GM12878 (cell line): ENCODE measurements around the gene WHRN. TPM values are rescaled to one million over a fixed set of nuclear protein-coding genes. Genes with fewer than 3 reads are reported as not detected.

Source experiments
- ATAC-seq: fragments of 200-7000 bp; cut with Tn5 transposase; 3 replicates; pipeline ENCODE4 v1.9.1; 2020; ENCODE audit warnings: mild to moderate bottlenecking, moderate library complexity
- BruUV-seq: library from RNA; stranded (reverse); fragments of 400-500 nt; replicated peaks from 2 replicates; lab custom pipeline; 2021; lab: Mats Ljungman, UMichigan
- CTCF ChIA-PET: fragments of 300-600 bp; sonication (Branson Sonifier 250); formaldehyde crosslinking; extraction: SDS; loops from one replicate; lab custom pipeline; 2021; ENCODE audit warnings: inconsistent platforms; lab: Yijun Ruan, JAX
- POLR2A ChIA-PET: fragments of 350-600 bp; formaldehyde crosslinking; extraction: SDS; loops from one replicate; lab custom pipeline; 2021; ENCODE audit warnings: inconsistent platforms; lab: Charles Lee
- RAD21 ChIA-PET: fragments of 300-600 bp; sonication (Branson Sonifier 250); formaldehyde crosslinking; loops from one replicate; lab custom pipeline; 2023; ENCODE audit warnings: antibody characterized with exemption; ENCODE audit not compliant: unreplicated experiment; lab: Charles Lee
- SMC1A ChIA-PET: fragments of 300-600 bp; sonication (Branson Sonifier 250); formaldehyde crosslinking; loops from one replicate; lab custom pipeline; 2023; ENCODE audit not compliant: unreplicated experiment, uncharacterized antibody; lab: Charles Lee
- DNase-seq: peaks from one replicate; pipeline ENCODE4 v3.0.0-alpha.2; 2011; ENCODE audit warnings: low read depth, low spot score
- FAIRE-seq: peaks from 3 replicates; lab custom pipeline; 2011; peaks lifted over from hg19 to GRCh38; lab: Jason Lieb, UNC
- H2AFZ ChIP-seq: 2 replicates; pipeline ENCODE4 v1.6.0; 2011; ENCODE audit warnings: low read depth, low read length, control low read depth; ENCODE audit not compliant: control insufficient read depth
- H3K27ac ChIP-seq: 2 replicates; pipeline ENCODE4 v1.5.1; 2011; ENCODE audit warnings: control low read depth; ENCODE audit not compliant: control insufficient read depth, insufficient read depth
- H3K27me3 ChIP-seq, 2 experiments: replicated peaks in 1 of 2; 2 replicates each; pipeline versions ENCODE4 v1.6.0 to v1.6.1; 2011; ENCODE audit warnings: low read length in 1 of 2; ENCODE audit not compliant: control insufficient read depth in 2 of 2, insufficient read depth in 2 of 2
- H3K36me3 ChIP-seq, 2 experiments: 2 replicates each; pipeline ENCODE4 v1.5.1; 2011; ENCODE audit warnings: low read length in 1 of 2; ENCODE audit not compliant: control insufficient read depth in 2 of 2, insufficient read depth in 2 of 2
- H3K4me1 ChIP-seq: 2 replicates; pipeline ENCODE4 v1.6.1; 2011; ENCODE audit warnings: mild to moderate bottlenecking, low read length, moderate library complexity, mixed read lengths; ENCODE audit not compliant: control insufficient read depth, insufficient read depth
- H3K4me2 ChIP-seq: 2 replicates; pipeline ENCODE4 v1.6.0; 2011; ENCODE audit warnings: control low read depth; ENCODE audit not compliant: control insufficient read depth, insufficient read depth
- H3K4me3 ChIP-seq: fragments of 200-600 bp; sonication (generic); 2 replicates; pipeline ENCODE4 v1.5.1; 2016
- H3K79me2 ChIP-seq: 2 replicates; pipeline ENCODE4 v1.6.0; 2011; ENCODE audit warnings: low read length; ENCODE audit not compliant: control insufficient read depth, insufficient read depth
- H3K9ac ChIP-seq: 2 replicates; pipeline ENCODE4 v1.8.0; 2011; ENCODE audit warnings: low read length, control low read depth, mixed read lengths; ENCODE audit not compliant: control insufficient read depth, insufficient read depth
- H3K9me3 ChIP-seq: replicated peaks from 3 replicates; pipeline ENCODE4 v1.5.1; 2011; ENCODE audit warnings: mild to moderate bottlenecking, low read length; ENCODE audit not compliant: control insufficient read depth, insufficient read depth
- H4K20me1 ChIP-seq: 2 replicates; pipeline ENCODE4 v1.6.0; 2011; ENCODE audit not compliant: control insufficient read depth, insufficient read depth
- BRCA1 ChIP-seq: IDR thresholded peaks from 2 replicates; pipeline ENCODE4 v1.6.1; 2011; ENCODE audit warnings: low read depth, low read length, improper control_type of control experiment
- FOS ChIP-seq: IDR thresholded peaks from 3 replicates; pipeline ENCODE4 v1.6.1; 2011; ENCODE audit warnings: borderline replicate concordance; ENCODE audit not compliant: insufficient read length; ENCODE audit errors: extremely low read depth
- IRF4 ChIP-seq: IDR thresholded peaks from 2 replicates; pipeline ENCODE4 v1.6.1; 2011; ENCODE audit warnings: low read depth, low read length
- JUND ChIP-seq: IDR thresholded peaks from 2 replicates; pipeline ENCODE4 v1.6.1; 2012; ENCODE audit warnings: low read depth, mild to moderate bottlenecking, low read length, improper control_type of control experiment, moderate library complexity
- NBN ChIP-seq: fragments of 450-650 bp; IDR thresholded peaks from 2 replicates; pipeline ENCODE4 v1.6.1; 2016
- NFXL1 ChIP-seq: fragments of 450-650 bp; IDR thresholded peaks from 2 replicates; pipeline ENCODE4 v1.6.1; 2017; ENCODE audit warnings: antibody characterized with exemption, mild to moderate bottlenecking, borderline replicate concordance
- NR2F1 ChIP-seq: fragments of 450-650 bp; conservative IDR thresholded peaks from 2 replicates; pipeline ENCODE4 v1.6.1; 2017; ENCODE audit warnings: mild to moderate bottlenecking
- SMAD1 ChIP-seq: fragments of 450-650 bp; IDR thresholded peaks from 2 replicates; pipeline ENCODE4 v1.6.1; 2018; ENCODE audit warnings: mild to moderate bottlenecking, low read depth; ENCODE audit not compliant: partially characterized antibody
- SPI1 ChIP-seq: IDR thresholded peaks from 2 replicates; pipeline ENCODE4 v1.6.1; 2011; ENCODE audit warnings: low read depth, mild to moderate bottlenecking, low read length, moderate library complexity, borderline replicate concordance; ENCODE audit not compliant: insufficient read depth
- TAF1 ChIP-seq: IDR thresholded peaks from 2 replicates; pipeline ENCODE4 v1.6.1; 2011; ENCODE audit warnings: mild to moderate bottlenecking, low read depth, low read length, borderline replicate concordance
- WGBS: methylation state at CpG from one replicate; pipeline ENCODE4 v1.1.6; 2016; ENCODE audit warnings: low lambda C conversion rate; ENCODE audit not compliant: insufficient replicate concordance, insufficient coverage; ENCODE audit errors: missing lambda C conversion rate; 5-methylcytosine and 5-hydroxymethylcytosine counted together
- in situ Hi-C: fragments of 300-500 bp; cut with MboI; formaldehyde crosslinking; loops from 9 replicates; pipeline ENCODE4 v1.14.3; 2018; ENCODE audit warnings: mixed read lengths
- intact Hi-C: fragments of 100-400 bp; cut with micrococcal nuclease; formaldehyde crosslinking; loops from one replicate; pipeline ENCODE4 v1.14.2; 2022; ENCODE audit not compliant: unreplicated experiment
- polyA plus RNA-seq, 11 experiments: library from polyadenylated mRNA; depleted of rRNA in 4 of 11; unstranded in 6 of 11; stranded (reverse) in 5 of 11; fragments of >200 nt; fragmentation: Nextera tagmentation in 4 of 11; fragmentation: Illumina TruSeq in 1 of 11; extraction: Ambion mirVana in 4 of 11; extraction: Trizol in 1 of 11; gene quantifications; 1 replicate in 1 of 11; 2 replicates in 10 of 11; pipeline versions ENCODE4 v1.2.1 to v1.2.3, GENCODE V29; 2011 to 2016; ENCODE audit warnings: inconsistent platforms in 2 of 11, missing spikeins in 2 of 11, low read depth in 1 of 11
- total RNA-seq, 4 experiments: library from RNA; depleted of rRNA in 3 of 4; stranded (reverse); fragments of >200 nt in 3 of 4; fragmentation: Illumina TruSeq in 1 of 4; extraction: Trizol in 1 of 4; gene quantifications; 2 replicates each; pipeline versions ENCODE4 v1.2.1 to v1.2.3, GENCODE V29; 2013 to 2021
- TF ChIP-seq, protein P1 (sequence below): IDR thresholded peaks from 2 replicates; pipeline ENCODE4 v1.6.1; 2011; ENCODE audit warnings: low read depth, low read length, improper control_type of control experiment, borderline replicate concordance
- TF ChIP-seq, protein P2 (sequence below): IDR thresholded peaks from 2 replicates; pipeline ENCODE4 v1.6.1; 2011; ENCODE audit warnings: borderline replicate concordance, low read depth, mild to moderate bottlenecking, moderate library complexity, low read length; ENCODE audit not compliant: insufficient read depth, poor library complexity, severe bottlenecking

WHRN gene
- total and polyA plus RNA-seq, 10 of the 15 experiments (the other 5 are each of a cell fraction or from before 2014, with no cell fraction given), result 0.04 to 18.2 (median 0.68) TPM; not detected in 1

- TF ChIP-seq, protein P1, sequence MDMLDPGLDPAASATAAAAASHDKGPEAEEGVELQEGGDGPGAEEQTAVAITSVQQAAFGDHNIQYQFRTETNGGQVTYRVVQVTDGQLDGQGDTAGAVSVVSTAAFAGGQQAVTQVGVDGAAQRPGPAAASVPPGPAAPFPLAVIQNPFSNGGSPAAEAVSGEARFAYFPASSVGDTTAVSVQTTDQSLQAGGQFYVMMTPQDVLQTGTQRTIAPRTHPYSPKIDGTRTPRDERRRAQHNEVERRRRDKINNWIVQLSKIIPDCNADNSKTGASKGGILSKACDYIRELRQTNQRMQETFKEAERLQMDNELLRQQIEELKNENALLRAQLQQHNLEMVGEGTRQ, result no peak
- TF ChIP-seq NBN (no peak), NR2F1 (no peak), IRF4 (no peak), JUND (no peak), NFXL1 (no peak), FOS (no peak), BRCA1 (no peak), SPI1 (no peak)
- TF ChIP-seq, protein P2, sequence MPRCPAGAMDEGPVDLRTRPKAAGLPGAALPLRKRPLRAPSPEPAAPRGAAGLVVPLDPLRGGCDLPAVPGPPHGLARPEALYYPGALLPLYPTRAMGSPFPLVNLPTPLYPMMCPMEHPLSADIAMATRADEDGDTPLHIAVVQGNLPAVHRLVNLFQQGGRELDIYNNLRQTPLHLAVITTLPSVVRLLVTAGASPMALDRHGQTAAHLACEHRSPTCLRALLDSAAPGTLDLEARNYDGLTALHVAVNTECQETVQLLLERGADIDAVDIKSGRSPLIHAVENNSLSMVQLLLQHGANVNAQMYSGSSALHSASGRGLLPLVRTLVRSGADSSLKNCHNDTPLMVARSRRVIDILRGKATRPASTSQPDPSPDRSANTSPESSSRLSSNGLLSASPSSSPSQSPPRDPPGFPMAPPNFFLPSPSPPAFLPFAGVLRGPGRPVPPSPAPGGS, result no peak
Measured at GRCh38 chr9:114478459-114478858, 26.8 kb downstream of the WHRN start (continued).

GRCh38 chr9:114477642-114478041, 27.6 kb downstream of the WHRN start:
- intact Hi-C loops, result no loop called here

More at GRCh38 chr9:114477642-114478041, 27.6 kb downstream of the WHRN start:
- 0% methylated on average over 3 of the region's 3 CpGs for WGBS
- ChIA-PET RAD21 (no interaction called here), POLR2A (no interaction called here), CTCF (interaction anchor here (1.0 to 1.5 kb wide), 3 partner anchors 16 to 72 kb away, joined by 3 to 4 read pairs (median 3); no protein-coding TSS in a partner anchor), SMC1A (no interaction called here)
- in situ Hi-C loops, result no loop called here
- ATAC-seq (no peak), FAIRE-seq (no peak), DNase-seq (no peak)
- Histone ChIP-seq H3K4me2 (no peak overlapping the region), H3K4me3 (no peak overlapping the region), H3K27me3 (peaks cover 0 to 3% of the 10 kb centered on the region in 2 experiments; a peak in 3 of 4 replicates), H3K9me3 (no peaks in the 10 kb centered on the region), H4K20me1 (no peaks in the 10 kb centered on the region), H2AFZ (no peak overlapping the region), H3K79me2 (no peaks in the 10 kb centered on the region), H3K27ac (no peak overlapping the region), H3K4me1 (no peaks in the 10 kb centered on the region), H3K9ac (no peak overlapping the region), H3K36me3 (peaks cover 0 to 4% of the 10 kb centered on the region in 2 experiments; a peak in 1 of 4 replicates)
- BruUV-seq, result no TSS peak
- TF ChIP-seq NBN, result no peak
- no peak for TF ChIP-seq SMAD1
- no peak for TF ChIP-seq TAF1
